ENCODE results near the gene PITHD1.

DNA sequence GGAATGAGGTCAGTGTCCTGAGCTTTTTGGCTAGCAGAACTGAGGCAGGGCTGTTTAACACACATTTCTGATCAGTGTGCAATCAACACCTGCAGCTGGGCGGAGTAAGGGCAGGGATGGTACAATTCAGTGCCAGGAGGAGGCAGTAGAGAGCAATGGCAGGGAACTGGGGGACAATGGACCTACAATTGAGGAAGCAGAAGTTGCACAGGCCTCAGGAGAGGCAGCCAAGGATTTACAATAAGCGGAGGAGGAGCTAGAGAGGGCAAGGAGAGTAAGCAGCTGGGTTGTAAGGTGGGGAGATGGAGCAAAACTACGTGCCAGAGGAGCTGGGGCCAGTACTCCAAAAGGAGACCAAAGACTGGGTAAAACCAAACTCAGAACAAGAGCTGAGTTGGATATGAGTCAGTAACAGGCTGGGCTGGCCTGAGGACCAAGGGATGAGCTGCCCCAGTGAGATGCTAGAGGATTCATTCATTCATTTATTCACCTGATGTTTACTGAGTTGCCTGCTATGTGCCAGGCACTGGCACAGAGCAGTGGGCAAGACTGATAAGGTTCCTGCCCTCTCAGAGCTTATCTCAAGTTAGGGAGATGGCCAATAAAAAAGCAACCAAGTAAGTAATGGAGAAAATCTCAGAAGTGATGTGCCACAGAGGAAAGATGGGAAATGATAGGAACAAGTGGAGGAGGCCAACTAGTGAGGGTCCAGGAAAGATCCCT, 32.8 kb downstream of the PITHD1 start:
- TF ChIP-seq, protein P1, sequence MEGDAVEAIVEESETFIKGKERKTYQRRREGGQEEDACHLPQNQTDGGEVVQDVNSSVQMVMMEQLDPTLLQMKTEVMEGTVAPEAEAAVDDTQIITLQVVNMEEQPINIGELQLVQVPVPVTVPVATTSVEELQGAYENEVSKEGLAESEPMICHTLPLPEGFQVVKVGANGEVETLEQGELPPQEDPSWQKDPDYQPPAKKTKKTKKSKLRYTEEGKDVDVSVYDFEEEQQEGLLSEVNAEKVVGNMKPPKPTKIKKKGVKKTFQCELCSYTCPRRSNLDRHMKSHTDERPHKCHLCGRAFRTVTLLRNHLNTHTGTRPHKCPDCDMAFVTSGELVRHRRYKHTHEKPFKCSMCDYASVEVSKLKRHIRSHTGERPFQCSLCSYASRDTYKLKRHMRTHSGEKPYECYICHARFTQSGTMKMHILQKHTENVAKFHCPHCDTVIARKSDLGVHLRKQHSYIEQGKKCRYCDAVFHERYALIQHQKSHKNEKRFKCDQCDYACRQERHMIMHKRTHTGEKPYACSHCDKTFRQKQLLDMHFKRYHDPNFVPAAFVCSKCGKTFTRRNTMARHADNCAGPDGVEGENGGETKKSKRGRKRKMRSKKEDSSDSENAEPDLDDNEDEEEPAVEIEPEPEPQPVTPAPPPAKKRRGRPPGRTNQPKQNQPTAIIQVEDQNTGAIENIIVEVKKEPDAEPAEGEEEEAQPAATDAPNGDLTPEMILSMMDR (IDR thresholded peaks at IDR 0.05), result no peak
- TF ChIP-seq POLR2A (IDR thresholded peaks at IDR 0.05), result no peak

All from lower leg skin (tissue), 3 donors.